Neural progenitor cell (in vitro differentiated cells): ENCODE data around the gene PPP1R18.

ENCODE experiments used
- EZH2 ChIP-seq: fragments of 200-600 bp; sonication (generic); IDR thresholded peaks from 2 replicates; pipeline ENCODE4 v1.6.1; 2017; ENCODE audit warnings: antibody characterized with exemption, mild to moderate bottlenecking, moderate library complexity
- EZH2phosphoT487 ChIP-seq: fragments of 200-600 bp; sonication (generic); IDR thresholded peaks from 2 replicates; pipeline ENCODE4 v1.6.1; 2017; ENCODE audit warnings: antibody characterized with exemption
- TF ChIP-seq, protein P1 (sequence below): fragments of 200-600 bp; sonication (generic); IDR thresholded peaks from 2 replicates; pipeline ENCODE4 v1.5.1; 2017; ENCODE audit warnings: antibody characterized with exemption, mild to moderate bottlenecking

DNA sequence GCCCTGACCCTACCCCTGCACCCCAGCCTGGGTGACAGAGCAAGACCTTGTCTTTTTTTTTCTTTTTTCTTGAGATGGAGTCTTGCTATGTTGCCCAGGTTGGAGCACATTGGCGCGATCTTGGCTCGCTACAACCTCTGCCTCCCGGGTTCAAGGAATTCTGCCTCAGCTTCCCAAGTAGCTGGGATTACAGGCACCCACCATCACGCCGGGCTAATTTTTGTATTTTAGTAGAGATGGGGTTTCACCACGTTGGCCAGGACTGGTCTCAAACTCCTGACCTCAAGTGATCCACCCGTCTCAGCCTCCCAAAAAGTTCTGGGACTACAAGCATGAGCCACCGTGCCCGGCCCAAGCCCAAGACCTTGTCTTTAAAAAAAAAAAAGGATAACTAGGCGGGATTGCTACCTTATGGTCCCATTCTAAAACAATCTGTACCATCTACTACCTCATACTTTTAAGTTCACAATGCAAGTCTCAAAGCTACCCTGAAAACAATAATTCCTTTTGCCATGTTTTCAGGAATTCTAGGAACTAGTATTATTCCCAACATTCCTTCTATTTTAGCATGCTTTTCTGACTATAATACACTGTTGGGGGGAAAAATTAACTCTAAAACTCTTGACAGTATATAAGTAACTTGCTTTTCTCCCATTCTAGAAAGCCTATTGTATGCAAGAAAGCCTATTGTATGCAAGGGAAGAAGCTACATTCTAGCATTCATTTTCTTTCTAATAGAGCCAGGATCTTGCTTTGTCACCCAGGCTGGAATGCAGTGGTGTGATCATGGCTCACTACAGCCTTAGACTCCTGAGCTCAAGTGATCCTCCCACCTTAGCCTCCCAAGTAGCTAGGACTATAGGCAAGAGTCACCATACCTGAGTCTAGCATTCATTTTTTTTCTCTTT lies 40.3 kb upstream of the PPP1R18 start:
- TF ChIP-seq, protein P1, sequence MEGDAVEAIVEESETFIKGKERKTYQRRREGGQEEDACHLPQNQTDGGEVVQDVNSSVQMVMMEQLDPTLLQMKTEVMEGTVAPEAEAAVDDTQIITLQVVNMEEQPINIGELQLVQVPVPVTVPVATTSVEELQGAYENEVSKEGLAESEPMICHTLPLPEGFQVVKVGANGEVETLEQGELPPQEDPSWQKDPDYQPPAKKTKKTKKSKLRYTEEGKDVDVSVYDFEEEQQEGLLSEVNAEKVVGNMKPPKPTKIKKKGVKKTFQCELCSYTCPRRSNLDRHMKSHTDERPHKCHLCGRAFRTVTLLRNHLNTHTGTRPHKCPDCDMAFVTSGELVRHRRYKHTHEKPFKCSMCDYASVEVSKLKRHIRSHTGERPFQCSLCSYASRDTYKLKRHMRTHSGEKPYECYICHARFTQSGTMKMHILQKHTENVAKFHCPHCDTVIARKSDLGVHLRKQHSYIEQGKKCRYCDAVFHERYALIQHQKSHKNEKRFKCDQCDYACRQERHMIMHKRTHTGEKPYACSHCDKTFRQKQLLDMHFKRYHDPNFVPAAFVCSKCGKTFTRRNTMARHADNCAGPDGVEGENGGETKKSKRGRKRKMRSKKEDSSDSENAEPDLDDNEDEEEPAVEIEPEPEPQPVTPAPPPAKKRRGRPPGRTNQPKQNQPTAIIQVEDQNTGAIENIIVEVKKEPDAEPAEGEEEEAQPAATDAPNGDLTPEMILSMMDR: no peak
- TF ChIP-seq EZH2phosphoT487: no peak
- no peak for TF ChIP-seq EZH2
